Loucy (cell line): ENCODE measurements around the gene ADAMTS19.

ENCODE experiments used
- H2AFZ ChIP-seq: fragments of 200-600 bp; sonication (generic); 2 replicates; pipeline ENCODE4 v1.6.0; 2016; ENCODE audit warnings: antibody characterized with exemption, mild to moderate bottlenecking, low read length, moderate library complexity
- H3F3A ChIP-seq: fragments of 200-600 bp; 2 replicates; pipeline ENCODE4 v1.6.0; 2016; ENCODE audit warnings: antibody characterized with exemption, low read depth, mild to moderate bottlenecking
- H3K27me3 ChIP-seq: fragments of 200-600 bp; sonication (generic); 2 replicates; pipeline ENCODE4 v1.6.1; 2014; ENCODE audit warnings: low read length, mild to moderate bottlenecking; ENCODE audit not compliant: insufficient read depth, poor library complexity, severe bottlenecking
- H3K36me3 ChIP-seq: fragments of 200-600 bp; sonication (generic); 2 replicates; pipeline ENCODE4 v1.6.1; 2016; ENCODE audit warnings: low read length; ENCODE audit not compliant: insufficient read depth
- H3K4me1 ChIP-seq: fragments of 200-600 bp; sonication (generic); 2 replicates; pipeline ENCODE4 v1.5.1; 2014; ENCODE audit warnings: low read length, mild to moderate bottlenecking; ENCODE audit not compliant: insufficient read depth, poor library complexity, severe bottlenecking
- H3K4me2 ChIP-seq: fragments of 200-600 bp; sonication (generic); 2 replicates; pipeline ENCODE4 v1.6.0; 2014; ENCODE audit warnings: antibody characterized with exemption, low read length, low read depth, mild to moderate bottlenecking; ENCODE audit not compliant: poor library complexity, severe bottlenecking
- H3K4me3 ChIP-seq: fragments of 200-600 bp; sonication (generic); 2 replicates; pipeline ENCODE4 v1.5.1; 2014; ENCODE audit warnings: low read length, mild to moderate bottlenecking, mixed read lengths; ENCODE audit not compliant: poor library complexity, severe bottlenecking
- H3K79me2 ChIP-seq: fragments of 200-600 bp; sonication (generic); 2 replicates; pipeline ENCODE4 v1.6.1; 2014; ENCODE audit warnings: low read length; ENCODE audit not compliant: insufficient read depth
- H3K9ac ChIP-seq: fragments of 200-600 bp; sonication (generic); 2 replicates; pipeline ENCODE4 v1.6.0; 2014; ENCODE audit warnings: mild to moderate bottlenecking, low read depth, low read length, moderate library complexity; ENCODE audit not compliant: poor library complexity, severe bottlenecking
- H3K9me2 ChIP-seq: fragments of 200-600 bp; sonication (generic); replicated peaks from 2 replicates; pipeline ENCODE4 v1.6.1; 2016; ENCODE audit warnings: low read depth, low read length, mixed read lengths
- H3K9me3 ChIP-seq: fragments of 200-600 bp; sonication (generic); 2 replicates; pipeline ENCODE4 v1.6.1; 2014; ENCODE audit warnings: mild to moderate bottlenecking, antibody characterized with exemption, low read length, low read depth; ENCODE audit not compliant: insufficient read depth
- H4K20me1 ChIP-seq: fragments of 200-600 bp; sonication (generic); 2 replicates; pipeline ENCODE4 v1.6.0; 2014; ENCODE audit warnings: antibody characterized with exemption, low read length, mild to moderate bottlenecking; ENCODE audit not compliant: insufficient read depth, poor library complexity, severe bottlenecking
- EZH2phosphoT487 ChIP-seq: fragments of 200-600 bp; IDR thresholded peaks from 2 replicates; pipeline ENCODE4 v1.6.1; 2018; ENCODE audit warnings: antibody characterized with exemption, mild to moderate bottlenecking, moderate library complexity, borderline replicate concordance
- TF ChIP-seq, protein P1 (sequence below): fragments of 200-600 bp; sonication (generic); conservative IDR thresholded peaks from 2 replicates; pipeline ENCODE4 v1.5.1; 2014; ENCODE audit warnings: mild to moderate bottlenecking, antibody characterized with exemption, low read length

The ADAMTS19 gene

DNA sequence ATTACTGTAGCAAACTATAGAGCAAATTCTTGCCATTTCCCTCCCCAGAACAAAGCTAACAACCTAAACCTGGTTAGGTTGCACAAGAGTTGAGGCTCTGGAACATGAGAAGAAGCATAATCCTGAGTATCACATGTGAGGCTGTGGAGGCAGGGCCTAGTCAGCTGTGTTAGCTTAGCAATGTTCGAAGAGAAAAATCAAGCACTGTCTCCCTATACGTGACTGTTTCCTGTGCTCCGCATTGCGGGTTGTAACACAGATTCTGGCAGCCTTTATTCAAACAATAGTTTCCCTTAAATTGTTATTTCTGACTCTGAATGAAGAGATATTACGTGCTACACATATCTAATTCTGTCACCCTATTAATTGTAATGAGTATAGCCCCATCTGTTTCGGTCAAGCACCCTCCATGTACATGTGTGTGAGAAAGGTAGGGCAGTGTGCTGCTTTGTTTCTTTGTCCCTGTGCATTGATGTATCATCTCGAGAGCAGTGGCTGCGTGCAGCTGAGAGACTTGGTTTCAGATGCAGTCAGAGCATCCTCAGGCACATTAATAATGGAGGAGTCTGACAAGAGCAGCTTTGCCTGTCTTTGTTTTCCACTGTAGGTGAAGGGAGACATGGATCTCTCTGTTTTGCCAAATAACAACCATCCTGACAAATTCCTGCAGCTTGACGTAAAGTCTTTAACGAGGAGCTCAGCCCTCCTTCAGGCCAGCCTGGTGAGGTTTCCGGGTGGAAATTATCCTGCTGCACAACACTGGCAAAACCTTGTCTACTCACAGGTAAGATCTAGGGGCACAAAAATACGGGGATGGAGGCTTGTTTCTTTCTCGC lies 287.7 kb downstream of the ADAMTS19 start, which contains the start of gene MINAR2:
MINAR2 (plus strand) TSS at position 523 of the 836 bp plus-strand sequence; CDS start at position 620, 97 bp downstream.
- Histone ChIP-seq H2AFZ (no peak within 1 kb of the TSS), H3K27me3 (no peaks in the 10 kb centered on the region), H4K20me1 (no peaks in the 10 kb centered on the region), H3K4me2 (no peak within 1 kb of the TSS), H3F3A (no peaks in the 10 kb centered on the region), H3K4me3 (no peak within 1 kb of the TSS), H3K9me2 (no peaks in the 10 kb centered on the region), H3K4me1 (peaks cover 6% of the 10 kb centered on the region), H3K9me3 (no peaks in the 10 kb centered on the region), H3K79me2 (no peaks in the 10 kb centered on the region), H3K9ac (no peak within 1 kb of the TSS), H3K36me3 (no peaks in the 10 kb centered on the region)
- TF ChIP-seq EZH2phosphoT487: no peak
- TF ChIP-seq, protein P1, sequence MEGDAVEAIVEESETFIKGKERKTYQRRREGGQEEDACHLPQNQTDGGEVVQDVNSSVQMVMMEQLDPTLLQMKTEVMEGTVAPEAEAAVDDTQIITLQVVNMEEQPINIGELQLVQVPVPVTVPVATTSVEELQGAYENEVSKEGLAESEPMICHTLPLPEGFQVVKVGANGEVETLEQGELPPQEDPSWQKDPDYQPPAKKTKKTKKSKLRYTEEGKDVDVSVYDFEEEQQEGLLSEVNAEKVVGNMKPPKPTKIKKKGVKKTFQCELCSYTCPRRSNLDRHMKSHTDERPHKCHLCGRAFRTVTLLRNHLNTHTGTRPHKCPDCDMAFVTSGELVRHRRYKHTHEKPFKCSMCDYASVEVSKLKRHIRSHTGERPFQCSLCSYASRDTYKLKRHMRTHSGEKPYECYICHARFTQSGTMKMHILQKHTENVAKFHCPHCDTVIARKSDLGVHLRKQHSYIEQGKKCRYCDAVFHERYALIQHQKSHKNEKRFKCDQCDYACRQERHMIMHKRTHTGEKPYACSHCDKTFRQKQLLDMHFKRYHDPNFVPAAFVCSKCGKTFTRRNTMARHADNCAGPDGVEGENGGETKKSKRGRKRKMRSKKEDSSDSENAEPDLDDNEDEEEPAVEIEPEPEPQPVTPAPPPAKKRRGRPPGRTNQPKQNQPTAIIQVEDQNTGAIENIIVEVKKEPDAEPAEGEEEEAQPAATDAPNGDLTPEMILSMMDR: no peak

GRCh38 chr5:129748913-129749880 lies 289.1 kb downstream of the ADAMTS19 start:
- no peaks in the 10 kb centered on the region for H3F3A ChIP-seq
- no peaks in the 10 kb centered on the region for H3K9me2 ChIP-seq
- H3K4me1 ChIP-seq: peaks cover 6% of the 10 kb centered on the region
- no peaks in the 10 kb centered on the region for H4K20me1 ChIP-seq
- no peak overlapping the region for H3K9ac ChIP-seq
- H3K4me2 ChIP-seq: no peak overlapping the region
- TF ChIP-seq, protein P1: no peak
- TF ChIP-seq EZH2phosphoT487: no peak
- H3K36me3 ChIP-seq: no peaks in the 10 kb centered on the region
- no peaks in the 10 kb centered on the region for H3K27me3 ChIP-seq
- H2AFZ ChIP-seq: no peak overlapping the region
- H3K79me2 ChIP-seq: no peaks in the 10 kb centered on the region
- H3K9me3 ChIP-seq: no peaks in the 10 kb centered on the region
- no peak overlapping the region for H3K4me3 ChIP-seq

DNA sequence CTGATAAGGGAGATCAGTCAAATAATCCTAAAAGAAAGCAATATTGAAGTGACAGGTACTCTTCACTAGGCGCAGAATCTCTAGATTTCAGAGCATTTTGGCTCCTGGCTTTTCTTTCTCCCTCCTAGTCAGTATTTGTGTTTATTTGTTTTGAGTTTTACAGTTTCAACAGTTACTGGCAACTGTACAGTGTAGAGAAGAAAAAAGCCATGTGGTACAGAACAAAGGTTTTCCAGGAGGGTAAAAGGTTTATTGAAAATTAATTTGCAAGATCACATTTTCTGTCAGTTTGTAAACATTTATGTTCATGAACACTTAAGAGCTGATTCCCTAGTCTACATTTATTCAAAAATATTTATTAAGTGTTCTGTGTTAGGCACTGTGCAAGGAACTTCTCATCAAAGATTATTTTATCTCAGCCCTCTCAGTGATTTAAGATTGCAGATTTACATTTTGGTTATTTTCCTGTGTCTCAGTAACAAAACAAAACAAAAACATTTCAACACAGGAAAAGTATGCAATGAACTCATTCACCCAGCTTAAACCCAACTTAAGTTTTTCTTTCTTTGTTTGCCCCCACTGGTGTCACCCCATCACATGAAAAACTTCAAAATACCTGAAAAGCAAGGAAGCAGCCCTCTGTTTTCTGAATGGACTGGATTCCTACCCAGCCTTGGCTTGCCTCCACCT lies 300.7 kb downstream of the ADAMTS19 start:
- no peak overlapping the region for H3K4me3 ChIP-seq
- H3K9ac ChIP-seq: no peak overlapping the region
- TF ChIP-seq EZH2phosphoT487: no peak
- TF ChIP-seq, protein P1: no peak
- H4K20me1 ChIP-seq: no peaks in the 10 kb centered on the region
- H3K9me3 ChIP-seq: no peaks in the 10 kb centered on the region
- H3F3A ChIP-seq: no peaks in the 10 kb centered on the region
- no peak overlapping the region for H3K4me2 ChIP-seq
- no peaks in the 10 kb centered on the region for H3K27me3 ChIP-seq
- no peaks in the 10 kb centered on the region for H3K79me2 ChIP-seq
- no peaks in the 10 kb centered on the region for H3K4me1 ChIP-seq
- H3K9me2 ChIP-seq: no peaks in the 10 kb centered on the region
- H3K36me3 ChIP-seq: no peaks in the 10 kb centered on the region
- H2AFZ ChIP-seq: no peak overlapping the region
